ENCODE data around the gene GRK6. TPM values are rescaled to one million over a fixed set of nuclear protein-coding genes. Genes with fewer than 3 reads are reported as not detected.

The GRK6 gene
- total RNA-seq = 10 to 100 TPM; 16.1 to 45.5 (median 27.2) TPM

DNA sequence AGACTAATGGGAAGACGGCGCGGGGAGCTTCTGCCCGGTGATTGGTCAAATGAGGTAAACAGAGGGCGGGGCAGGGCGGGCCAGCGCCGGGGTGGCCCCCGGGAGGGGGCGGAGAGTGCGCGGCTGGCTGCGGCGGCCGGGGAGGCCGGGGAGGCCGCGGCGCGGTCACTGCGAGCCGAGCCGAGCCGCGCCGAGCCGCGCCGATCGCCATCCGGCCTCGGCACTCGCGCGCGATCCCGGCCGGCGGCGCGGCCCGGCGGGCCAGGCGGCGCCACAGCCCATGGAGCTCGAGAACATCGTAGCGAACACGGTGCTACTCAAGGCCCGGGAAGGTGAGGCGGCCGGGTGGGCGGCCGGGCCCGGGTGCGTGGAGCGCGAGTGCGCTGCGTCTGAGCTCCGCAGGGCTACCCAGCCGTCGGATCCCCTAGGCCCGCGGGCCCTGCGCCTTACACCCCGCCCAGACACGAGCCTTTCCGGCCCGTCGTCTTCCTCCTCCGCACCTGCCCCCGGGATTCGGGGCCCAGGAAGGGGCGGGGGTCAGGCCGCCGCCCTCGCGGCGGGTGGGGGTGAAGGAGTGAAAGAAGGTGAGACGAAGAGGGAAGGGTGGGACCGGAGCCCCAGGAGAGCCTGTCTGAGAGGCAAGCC lies at the start of gene GRK6:
TSS of gene GRK6 (plus strand) at position 111 of the 645 bp plus-strand sequence. CDS start at position 281, 170 bp downstream.
- TF ChIP-seq CTCF (IDR thresholded peaks at IDR 0.05) = no peak
- ATAC-seq (ENCODE audit: low FRiP score) (peak; percentile 91), DNase-seq (ENCODE audit: low spot score) (no peak)

DNA sequence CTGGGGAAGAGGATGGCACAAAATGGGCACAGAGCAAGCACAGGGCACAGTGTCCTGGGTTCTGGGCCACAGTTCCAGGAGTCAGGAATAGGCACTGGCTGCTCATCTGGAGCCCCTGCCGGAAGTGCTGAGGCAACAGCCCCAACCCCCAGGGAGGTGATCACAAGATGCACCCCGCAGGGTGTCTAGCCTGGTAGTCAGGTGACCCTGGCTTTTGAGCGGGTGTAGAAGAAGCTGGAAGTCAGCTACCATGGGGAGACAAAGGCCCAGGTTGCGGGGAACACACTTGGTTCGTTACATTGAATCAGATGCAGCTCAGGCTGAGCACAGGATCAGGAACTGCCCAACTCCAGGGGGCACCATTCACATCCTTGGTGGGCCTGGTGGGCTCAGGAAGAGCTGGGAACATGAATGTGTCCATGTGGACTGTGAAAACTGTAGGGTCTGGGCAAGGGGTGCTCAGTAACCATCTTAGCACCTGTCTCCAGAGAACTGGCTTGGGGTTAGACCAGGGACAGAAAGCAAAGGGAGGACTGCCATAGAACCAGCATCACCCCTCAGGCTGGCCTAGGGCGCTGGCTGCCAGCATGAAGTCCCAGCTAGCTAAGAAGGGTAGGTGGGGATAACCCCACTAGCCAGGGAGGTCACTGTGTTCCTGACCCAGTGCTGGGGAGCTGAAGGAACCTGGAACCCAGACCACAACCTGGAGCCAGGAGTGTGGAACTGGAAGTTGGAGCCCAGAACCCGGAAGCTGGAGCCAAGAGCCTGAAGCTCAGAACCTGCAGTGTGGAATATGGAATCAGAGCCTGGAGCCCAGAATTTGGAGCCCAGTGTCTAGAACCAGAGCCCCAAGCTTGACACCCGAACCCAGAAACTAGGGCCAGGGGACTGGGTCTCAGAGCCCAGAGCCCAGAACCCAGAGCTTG lies 48.4 kb upstream of the GRK6 start:
- DNase-seq (ENCODE audit: low spot score) = no peak
- ATAC-seq (ENCODE audit: low FRiP score) = no peak
- TF ChIP-seq CTCF (IDR thresholded peaks at IDR 0.05) = no peak

GRCh38 chr5:177378884-177379883 lies 47.3 kb upstream of the GRK6 start:
- TF ChIP-seq CTCF (IDR thresholded peaks at IDR 0.05) = no peak
- ATAC-seq (ENCODE audit: low FRiP score) = no peak
- DNase-seq (ENCODE audit: low spot score) = no peak

DNA sequence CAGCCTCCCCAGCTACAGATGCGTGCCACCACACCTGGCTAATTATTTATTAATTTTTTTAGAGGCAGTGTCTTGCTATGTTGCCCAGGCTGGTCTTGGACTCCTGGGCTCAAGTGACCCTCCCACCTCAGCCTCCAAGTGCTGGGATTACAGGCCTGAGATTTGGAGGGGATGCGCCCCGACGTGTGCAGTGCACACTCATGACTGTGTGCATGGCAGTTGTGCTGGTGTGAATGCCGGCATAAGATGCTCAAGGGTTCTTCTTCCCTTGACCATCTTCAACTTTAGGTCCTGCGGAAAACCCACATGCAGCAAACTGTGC lies 45.7 kb upstream of the GRK6 start:
- ATAC-seq (ENCODE audit: low FRiP score) (no peak), DNase-seq (ENCODE audit: low spot score) (no peak)
- TF ChIP-seq CTCF (IDR thresholded peaks at IDR 0.05) = no peak

- no peak for DNase-seq (ENCODE audit: low spot score)
- TF ChIP-seq CTCF (IDR thresholded peaks at IDR 0.05) = no peak
- ATAC-seq (ENCODE audit: low FRiP score) = peak; percentile 72
These were observed 44.0 kb upstream of the GRK6 start for GRCh38 chr5:177382423-177383029.

GRCh38 chr5:177383181-177383580 lies 43.3 kb upstream of the GRK6 start:
- ATAC-seq (ENCODE audit: low FRiP score) (no peak), DNase-seq (ENCODE audit: low spot score) (no peak)
- no peak for TF ChIP-seq CTCF (IDR thresholded peaks at IDR 0.05)

Measured in omental fat pad (tissue), 4 donors.